ENCODE measurements around the gene TIGAR.

DNA sequence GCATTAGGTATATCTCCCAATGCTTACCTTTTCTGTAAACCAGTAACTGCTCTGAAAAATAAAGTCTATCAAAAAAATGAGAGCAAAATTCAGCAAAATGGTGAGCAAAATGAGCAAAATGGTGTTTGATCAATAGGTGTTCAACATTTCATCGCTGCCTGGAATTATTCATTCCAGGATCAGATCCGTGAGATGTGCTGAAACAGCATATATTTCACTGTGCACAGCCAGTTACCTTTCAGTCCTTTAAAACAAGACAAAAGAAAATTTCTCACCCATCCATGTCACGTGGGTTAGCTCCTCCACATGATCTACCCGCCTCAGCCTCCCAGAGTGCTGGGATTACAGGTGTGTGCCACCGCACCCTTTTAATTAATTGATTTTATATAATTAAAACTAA lies 66.6 kb downstream of the TIGAR start:
- TF ChIP-seq CTCF (IDR thresholded peaks at IDR 0.05), result no peak
- no peak for TF ChIP-seq EZH2 (IDR thresholded peaks at IDR 0.05; ENCODE audit: borderline replicate concordance, insufficient read depth, low read depth, low read length, poor library complexity, severe bottlenecking)
